ENCODE measurements around the gene TMEM63C.
A peak's percentile ranks its signal among the peaks of the same experiment; 100 is the strongest.

The TMEM63C gene

GRCh38 chr14:77181603-77182437 is at the start of gene TMEM63C:
Gene TMEM63C, plus strand, starts transcription at chr14:77181798. Its CDS starts 37,016 bp downstream, at chr14:77218814.
- DNase-seq, result peak; percentile 98

GRCh38 chr14:77131871-77132486 is 49.6 kb upstream of the TMEM63C start:
- DNase-seq, result no peak

- DNase-seq, result no peak
Measured at GRCh38 chr14:77133720-77134338, 47.8 kb upstream of the TMEM63C start.

- no peak for DNase-seq
Measured at GRCh38 chr14:77139022-77139421, 42.6 kb upstream of the TMEM63C start.

GRCh38 chr14:77139540-77140358 is 41.8 kb upstream of the TMEM63C start:
- peak; percentile 70 for DNase-seq

- DNase-seq, result peak; percentile 45
Measured at GRCh38 chr14:77140359-77141213, 41.0 kb upstream of the TMEM63C start.

- DNase-seq, result peak; percentile 63
Measured at GRCh38 chr14:77141214-77142004, 40.2 kb upstream of the TMEM63C start, which contains the start of gene ZDHHC22. Gene ZDHHC22, minus strand, starts transcription at chr14:77141791. Its CDS starts 2,053 bp downstream, at chr14:77139738.

- DNase-seq, result no peak
Measured at GRCh38 chr14:77142005-77142800, 39.4 kb upstream of the TMEM63C start.

- DNase-seq, result no peak
Measured at GRCh38 chr14:77143071-77143470, 38.5 kb upstream of the TMEM63C start.

- peak; percentile 33 for DNase-seq
Measured at GRCh38 chr14:77144412-77145115, 37.0 kb upstream of the TMEM63C start.

GRCh38 chr14:77145975-77146740 is 35.4 kb upstream of the TMEM63C start:
- no peak for DNase-seq

- no peak for DNase-seq
Measured at GRCh38 chr14:77148510-77149231, 32.9 kb upstream of the TMEM63C start.

- DNase-seq, result peak; percentile 53
Measured at GRCh38 chr14:77151245-77151644, 30.4 kb upstream of the TMEM63C start.

GRCh38 chr14:77151918-77152588 is 29.5 kb upstream of the TMEM63C start:
- DNase-seq, result peak; percentile 73

- no peak for DNase-seq
Measured at GRCh38 chr14:77153802-77154201, 27.8 kb upstream of the TMEM63C start.

- no peak for DNase-seq
Measured at GRCh38 chr14:77154421-77154820, 27.2 kb upstream of the TMEM63C start.

GRCh38 chr14:77155083-77155482 is 26.5 kb upstream of the TMEM63C start:
- DNase-seq, result no peak

Measured in NCI-H2171 (cell line).